GM12891 (cell line): ENCODE measurements around the gene RAP2C.

Experiments used
- PAX5 ChIP-seq: IDR thresholded peaks from 2 replicates; pipeline ENCODE4 v1.6.1; 2011; ENCODE audit warnings: low read length, moderate library complexity, mild to moderate bottlenecking; ENCODE audit not compliant: insufficient read depth, severe bottlenecking
- POLR2A ChIP-seq: IDR thresholded peaks from 2 replicates; pipeline ENCODE4 v1.6.1; 2011; ENCODE audit warnings: low read depth, low read length, control low read depth
- POLR2AphosphoS5 ChIP-seq: IDR thresholded peaks from 2 replicates; pipeline ENCODE4 v1.6.1; 2011; ENCODE audit warnings: low read depth, low read length, control low read depth
- POU2F2 ChIP-seq: IDR thresholded peaks from 2 replicates; pipeline ENCODE4 v1.6.1; 2011; ENCODE audit warnings: low read depth, mild to moderate bottlenecking, control low read depth, low read length, moderate library complexity
- TAF1 ChIP-seq: IDR thresholded peaks from 2 replicates; pipeline ENCODE4 v1.6.1; 2011; ENCODE audit warnings: low read depth, low read length, control low read depth

- TF ChIP-seq POLR2AphosphoS5 (no peak), POLR2A (no peak), TAF1 (no peak), PAX5 (no peak), POU2F2 (no peak)
Observed at GRCh38 chrX:132231587-132231986, 12.3 kb upstream of the RAP2C start.
